NCI-H510A (cell line): ENCODE results near the gene NR3C1.

Experiments used
- DNase-seq: peaks from one replicate; lab custom pipeline; 2025; lab: John Stamatoyannopoulos, UW

NR3C1 gene

DNA sequence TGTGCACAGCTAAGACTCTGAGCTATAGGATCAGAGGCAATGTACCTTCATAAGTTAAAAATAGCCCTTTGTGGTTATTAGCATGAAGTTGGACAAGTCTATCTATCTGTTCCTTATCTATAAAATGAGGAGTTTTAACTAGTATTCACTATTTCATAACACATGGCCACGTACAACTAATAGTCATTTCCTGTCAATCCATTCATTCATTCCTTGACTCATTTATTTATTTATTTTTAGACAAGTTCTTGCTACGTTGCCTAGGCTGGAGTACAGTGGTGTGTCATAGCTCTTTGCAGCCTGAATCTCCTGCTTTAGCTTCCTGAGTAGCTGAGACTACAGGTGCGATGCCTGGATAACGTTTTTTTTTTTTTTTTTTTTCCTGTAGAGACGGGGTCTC is 92.1 kb downstream of the NR3C1 start:
- no peak for DNase-seq

DNA sequence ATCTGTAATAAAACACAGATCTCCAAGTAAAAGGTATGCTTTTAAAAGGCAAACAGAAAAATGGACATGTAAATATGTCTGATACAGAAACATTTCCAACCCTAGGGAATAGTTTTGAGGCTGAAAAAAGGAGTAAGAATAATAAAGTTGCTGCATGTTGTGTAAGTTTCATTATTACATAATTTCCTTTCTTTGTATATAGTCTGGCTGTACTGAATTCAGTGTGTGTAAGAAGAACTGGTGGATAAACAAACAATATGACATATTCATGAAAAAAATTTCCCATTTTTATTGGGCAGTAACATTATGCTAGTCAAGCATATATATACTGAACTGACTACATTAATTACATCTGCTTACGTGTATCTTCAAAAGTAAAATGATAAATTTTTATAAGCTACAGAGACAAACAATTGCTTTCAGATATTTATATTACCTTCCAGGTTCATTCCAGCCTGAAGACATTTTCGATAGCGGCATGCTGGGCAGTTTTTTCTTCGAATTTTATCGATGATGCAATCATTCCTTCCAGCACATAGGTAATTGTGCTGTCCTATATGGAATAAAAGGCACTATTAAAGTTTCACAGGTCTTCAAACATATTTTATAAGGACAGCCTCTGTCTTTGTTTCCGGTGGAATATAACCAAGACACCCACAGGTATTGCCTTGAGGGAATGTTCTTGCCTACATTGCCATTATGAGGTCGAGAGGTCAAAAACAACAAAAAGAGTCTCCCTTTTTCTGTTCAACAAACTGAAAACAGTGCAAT is 93.6 kb downstream of the NR3C1 start:
- no peak for DNase-seq

DNA sequence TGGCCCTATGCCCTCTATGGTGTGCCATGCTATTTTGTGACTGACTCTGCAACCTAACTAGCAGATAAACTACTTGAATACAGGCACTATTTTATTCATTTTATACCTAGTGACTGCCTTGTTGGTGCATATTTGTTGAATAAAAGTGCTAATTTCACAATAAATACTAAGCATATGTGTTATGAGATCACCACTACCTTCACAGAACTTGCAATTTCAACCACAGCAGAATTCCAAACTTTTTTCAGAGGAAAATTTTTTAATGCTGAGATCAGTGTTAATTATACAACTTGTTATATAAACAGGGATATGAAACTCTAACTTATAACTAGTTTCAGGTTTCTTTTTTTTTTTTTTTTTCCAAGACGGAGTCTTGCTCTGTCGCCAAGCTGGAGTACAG is 94.8 kb downstream of the NR3C1 start:
- no peak for DNase-seq

DNA sequence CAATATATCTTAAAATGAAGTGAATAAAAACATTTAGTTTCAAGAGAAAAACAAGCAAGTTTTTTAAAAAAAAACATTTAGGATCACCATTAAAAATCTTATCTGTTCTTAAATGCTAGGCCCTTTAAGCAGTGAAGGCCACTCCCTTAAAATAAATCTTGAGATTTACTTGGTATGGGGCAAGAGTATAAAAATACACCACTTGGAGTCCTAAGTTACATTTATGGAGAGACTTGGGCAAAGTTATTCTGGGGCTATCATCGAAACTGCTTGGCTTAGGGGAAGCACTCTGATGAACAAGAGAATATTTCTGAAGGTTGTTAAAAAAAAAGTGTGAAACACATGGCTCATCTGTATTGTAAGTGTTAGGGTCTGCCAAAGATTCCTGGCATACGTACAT is 97.4 kb downstream of the NR3C1 start:
- DNase-seq, result no peak

DNA sequence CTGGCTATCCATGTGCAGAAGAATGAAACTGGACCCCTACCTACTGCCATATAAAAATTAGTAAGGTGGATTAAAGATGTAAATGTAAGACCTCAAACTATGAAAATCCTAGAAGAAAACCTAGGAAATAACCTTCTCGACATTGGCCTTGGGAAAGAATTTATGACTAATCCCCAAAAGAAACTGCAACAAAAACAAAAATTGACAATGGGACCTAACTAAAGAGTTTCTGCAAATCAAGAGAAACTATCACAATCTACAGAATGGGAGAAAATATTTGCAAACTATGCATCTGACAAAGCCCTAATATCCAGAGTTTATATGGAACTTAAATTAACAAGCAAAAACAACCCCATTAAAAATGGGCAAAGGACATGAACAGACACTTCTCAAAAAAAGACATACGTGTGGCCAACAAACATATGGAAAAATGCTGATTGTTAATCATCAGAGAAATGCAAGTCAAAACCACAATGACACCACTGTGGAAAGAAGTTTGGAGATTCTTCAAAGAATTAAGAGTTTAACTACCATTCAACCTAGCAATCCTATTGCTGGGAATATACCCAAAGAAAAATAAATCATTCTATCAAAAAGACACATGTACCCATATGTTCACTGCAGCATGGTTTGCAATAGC is 98.5 kb downstream of the NR3C1 start:
- DNase-seq, result no peak

DNA sequence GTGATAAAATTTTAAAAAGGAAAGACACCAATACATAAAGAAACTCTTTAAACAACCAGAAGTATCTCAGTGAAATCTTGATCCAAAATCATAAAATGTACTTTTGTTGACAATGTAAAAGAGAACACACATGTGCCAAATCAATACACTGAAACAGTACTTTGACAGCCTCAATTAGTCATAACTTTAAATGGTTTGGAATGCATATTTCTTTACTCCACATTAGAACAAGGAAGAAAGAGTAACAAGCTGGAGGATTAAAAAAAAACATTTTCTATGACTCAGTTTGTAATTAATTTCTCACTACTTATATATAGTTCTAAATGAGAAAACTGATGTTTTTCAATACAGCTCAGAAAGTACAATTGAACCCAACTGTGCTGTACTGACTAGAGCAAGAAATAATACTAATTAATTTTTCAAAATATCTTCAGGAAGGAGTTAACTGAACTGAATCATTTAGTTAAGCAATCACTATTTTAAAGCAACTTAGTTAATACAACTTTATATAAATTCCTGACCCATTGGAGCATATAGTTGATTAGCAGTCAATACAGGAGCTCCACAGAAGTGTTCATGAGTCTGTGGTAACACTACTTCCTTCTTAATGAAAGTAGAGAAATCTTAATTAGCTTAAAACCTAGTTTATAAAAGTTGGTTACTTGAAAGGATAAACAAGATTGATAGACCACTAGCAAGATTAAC is 101.0 kb downstream of the NR3C1 start:
- no peak for DNase-seq

DNA sequence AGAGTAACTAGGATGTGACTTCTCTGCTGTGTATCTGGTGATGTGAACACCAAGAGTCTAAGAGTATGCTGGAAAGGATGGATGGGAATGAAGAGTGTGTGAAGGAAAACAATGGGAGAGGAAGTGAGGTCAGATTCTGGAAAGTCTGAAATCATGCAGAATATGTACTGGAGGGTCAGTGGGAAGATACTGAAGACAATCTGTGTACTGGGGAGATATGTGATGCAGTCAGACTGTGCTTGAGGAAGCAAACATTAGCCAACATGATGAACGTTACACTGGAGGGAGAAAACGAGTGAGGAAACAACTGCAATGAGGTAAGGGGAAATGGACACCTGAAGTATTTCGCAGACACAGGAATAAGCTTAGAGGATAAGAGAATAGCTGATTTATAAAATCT is 105.7 kb downstream of the NR3C1 start:
- no peak for DNase-seq

DNA sequence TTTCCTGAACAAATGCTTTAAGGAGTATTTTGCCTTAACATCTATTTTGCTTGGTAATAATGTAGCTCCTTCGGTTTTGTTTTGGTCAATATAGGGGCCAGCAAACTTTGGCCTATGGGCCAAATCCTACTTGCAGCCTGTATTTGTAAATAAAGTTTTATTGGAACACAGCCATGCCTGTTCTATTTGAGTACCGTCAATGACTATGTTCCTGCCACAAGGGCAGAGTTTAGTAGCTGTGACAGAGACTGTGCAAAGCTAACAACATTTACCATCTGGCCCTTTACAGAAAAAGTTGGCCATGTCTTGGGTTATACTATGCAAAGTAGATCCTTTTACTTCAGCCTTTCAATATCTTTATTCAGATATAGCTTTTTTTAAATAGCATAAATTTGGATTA is 113.4 kb downstream of the NR3C1 start:
- DNase-seq, result no peak

DNA sequence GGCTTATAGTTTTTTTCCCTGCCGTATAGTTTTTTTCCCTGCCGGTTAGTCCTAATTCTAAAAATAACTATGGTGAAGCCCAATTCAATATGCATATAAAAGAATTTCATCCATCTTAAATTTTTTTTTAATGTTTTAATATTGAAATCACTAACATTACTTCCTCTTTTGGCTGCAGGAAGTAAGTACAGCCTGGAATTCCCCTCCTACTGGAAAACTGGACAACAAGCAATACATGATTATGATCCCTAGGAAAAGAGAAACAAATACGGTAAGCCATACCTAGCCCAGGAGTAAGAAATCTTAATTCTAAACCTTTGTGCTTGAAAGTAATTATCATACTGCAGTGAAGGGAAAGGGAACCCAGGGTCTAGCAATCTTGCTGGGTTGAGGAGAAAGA is 119.0 kb downstream of the NR3C1 start:
- no peak for DNase-seq

DNA sequence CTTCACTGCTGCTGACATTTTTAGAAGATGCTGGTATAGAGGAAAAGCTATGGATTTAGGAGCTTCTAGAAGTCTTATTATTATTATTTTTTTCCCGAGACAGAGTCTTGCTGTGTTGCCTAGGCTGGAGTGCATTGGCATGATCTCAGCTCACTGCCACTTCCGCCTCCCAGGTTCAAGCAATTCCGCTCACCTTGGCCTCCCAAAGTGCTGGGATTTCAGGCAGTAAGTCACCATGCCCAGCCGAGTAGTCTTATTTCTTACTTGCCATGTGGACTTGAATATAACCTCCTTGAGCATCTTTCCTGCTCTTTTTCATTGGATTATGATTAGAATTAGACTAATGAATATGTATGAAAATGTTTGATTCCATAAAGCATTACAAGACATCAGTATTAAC is 119.5 kb downstream of the NR3C1 start:
- no peak for DNase-seq

DNA sequence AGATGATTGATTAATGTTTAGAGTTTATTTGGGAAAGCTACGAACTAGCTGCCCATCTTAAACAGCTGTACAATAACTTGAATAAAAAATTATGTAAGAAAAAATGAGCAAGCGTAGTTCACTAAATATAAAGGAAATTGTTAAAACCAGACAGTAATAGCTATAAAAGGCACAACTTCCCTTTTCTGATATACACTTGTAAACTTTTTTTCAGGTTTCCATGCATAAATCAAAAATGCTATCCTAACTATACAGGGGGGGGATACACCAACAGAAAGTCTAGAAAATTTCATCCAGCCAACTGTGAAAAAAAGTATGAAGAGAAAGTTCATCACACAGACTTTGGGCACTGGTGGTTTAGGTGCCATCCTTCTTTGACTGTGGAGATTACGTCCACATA is 122.3 kb downstream of the NR3C1 start:
- no peak for DNase-seq

DNA sequence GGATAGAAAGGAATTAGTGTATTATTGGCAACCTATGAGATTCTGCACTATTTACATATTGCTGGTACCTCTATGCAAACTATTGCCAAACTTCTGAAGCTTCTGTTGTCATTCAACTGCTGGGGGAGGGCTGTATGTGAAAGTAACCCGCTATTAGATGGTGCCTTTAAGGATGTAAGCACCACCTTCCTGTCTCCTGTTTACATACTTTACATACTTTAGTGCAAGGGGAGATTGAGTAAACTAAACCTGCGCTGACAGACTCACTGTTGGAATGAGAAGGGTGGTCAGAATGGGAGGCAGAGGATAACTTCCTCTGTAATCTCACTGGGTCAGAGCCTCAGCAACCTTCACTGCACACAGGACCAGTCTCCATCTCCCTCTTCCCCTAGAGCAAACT is 123.8 kb downstream of the NR3C1 start:
- no peak for DNase-seq

DNA sequence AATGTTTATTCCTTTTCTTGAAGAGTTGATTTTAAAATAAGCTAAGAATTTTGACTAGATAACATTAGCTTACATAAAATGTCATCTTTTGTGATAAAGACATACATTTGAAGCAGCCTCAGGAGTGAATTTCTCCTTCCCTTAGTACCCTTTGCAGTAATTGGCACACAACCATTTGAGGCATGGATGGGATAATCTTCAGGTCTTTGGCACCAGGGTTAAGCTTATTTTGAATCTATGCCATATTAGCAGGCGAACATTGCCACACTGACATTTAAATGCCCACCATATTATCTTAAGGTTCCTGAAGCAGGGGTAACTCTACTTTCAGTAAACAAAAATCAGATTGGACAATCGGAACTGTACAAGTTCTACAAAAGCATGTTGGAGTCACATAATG is 126.0 kb downstream of the NR3C1 start:
- no peak for DNase-seq

DNA sequence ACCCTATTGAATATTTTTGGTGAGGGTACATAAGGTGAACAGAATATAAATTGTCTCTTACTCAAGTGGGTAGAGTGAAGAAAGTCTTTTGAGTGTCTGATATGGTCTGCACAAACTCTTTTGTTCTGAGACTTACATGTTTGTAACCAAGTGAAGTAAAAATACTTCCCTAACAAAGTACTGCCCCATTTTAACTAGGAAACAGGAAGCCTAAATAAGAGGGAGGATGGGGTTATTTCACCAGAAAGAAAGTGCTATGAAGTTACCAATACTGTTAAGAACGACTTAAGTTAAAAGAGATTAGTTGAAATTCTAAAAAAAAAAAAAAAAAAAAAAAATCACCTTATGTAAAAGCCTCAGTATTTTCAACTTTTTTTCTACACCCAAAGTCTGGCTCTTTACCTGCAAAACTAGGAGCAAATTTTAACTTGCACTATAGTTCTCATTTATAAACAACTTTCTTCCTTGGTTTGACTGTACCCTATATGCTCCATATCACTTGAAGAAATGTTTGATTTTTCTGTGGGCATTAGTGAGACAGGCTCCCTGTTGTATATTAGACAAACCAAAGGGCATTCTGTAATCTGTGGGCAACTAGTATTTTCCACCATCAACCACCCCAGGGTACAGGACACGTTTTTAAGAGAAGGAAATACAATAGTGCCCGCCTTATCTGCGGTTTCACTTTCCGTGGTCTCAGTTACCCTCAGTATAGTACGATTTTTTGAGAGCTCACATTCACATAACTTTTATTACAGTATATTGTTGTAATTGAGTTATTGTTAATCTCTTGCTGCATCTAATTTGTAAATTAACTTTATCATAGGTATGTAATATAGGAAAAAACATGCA is 127.7 kb downstream of the NR3C1 start:
- no peak for DNase-seq

DNA sequence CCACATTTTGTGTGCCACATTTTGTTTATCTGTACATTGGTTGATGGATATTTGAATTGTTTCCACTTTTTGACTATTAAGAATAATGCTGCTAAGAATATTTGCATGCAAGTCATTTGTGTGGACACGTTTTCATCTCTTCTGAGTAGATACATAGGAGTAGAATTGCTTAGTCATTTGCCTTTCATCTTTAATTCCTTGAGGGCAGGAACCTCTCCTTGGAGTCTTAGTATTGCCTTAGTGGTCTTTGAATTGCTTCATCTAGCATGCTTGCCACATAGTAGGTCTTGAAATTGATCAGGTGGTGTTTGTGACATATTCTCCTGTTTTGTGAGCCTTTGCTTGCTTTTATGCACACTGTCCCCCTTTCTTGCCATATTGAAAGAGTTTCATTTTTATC is 128.5 kb downstream of the NR3C1 start:
- DNase-seq, result no peak

DNA sequence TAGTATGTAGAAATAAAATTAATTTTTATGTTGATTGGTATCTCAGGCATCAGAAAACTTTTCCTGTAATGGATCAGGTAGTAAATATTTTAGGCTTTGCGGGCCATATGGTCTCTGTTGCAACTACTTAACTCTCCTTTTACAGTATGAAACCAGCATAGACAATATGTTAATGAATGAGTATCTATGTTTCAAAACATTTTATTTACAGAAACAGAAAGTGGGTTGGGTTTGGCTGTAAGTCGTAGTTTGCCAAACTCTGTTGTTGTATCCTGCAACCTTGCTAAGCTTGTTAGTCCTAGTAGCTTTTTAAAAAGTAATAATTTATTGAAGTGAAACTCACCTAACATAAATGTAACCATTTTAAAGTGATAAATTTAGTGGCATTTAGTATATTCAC is 132.1 kb downstream of the NR3C1 start:
- no peak for DNase-seq

DNA sequence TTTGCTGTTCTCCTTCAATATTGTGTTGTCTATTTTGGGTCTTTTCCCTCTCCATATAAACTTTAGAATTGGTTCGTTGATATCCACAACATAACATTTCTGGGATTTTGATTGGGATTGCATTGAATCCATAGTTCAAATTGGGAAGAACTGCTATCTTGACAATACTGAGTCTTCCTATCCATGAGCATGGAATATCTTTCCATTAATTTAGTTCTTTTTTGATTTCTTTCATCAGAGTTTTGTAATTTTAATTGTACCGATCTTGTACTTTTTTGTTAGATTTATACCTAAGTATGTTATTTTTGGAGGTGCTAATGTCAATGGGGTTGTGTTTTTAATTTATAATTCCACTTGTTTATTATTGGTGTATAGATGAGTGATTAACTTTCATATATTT is 135.1 kb downstream of the NR3C1 start:
- no peak for DNase-seq

DNA sequence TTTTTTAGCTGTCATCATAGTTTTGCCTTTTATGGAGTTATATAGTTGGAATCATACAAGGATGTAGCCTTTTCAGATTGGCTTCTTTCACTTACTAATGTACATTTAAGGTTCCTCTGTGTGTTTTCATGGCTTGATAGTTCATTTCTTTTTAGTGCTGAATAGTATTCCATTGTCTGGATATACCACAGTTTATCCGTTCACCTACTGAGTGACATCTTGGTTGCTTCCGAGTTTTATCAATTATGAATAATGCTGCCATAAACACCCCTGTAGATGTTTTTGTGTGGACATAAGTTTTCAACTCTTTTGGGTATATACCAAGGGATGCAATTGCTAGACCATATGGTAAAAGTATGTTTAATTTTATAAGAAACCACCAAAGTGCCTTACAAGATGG is 136.3 kb downstream of the NR3C1 start:
- no peak for DNase-seq

DNA sequence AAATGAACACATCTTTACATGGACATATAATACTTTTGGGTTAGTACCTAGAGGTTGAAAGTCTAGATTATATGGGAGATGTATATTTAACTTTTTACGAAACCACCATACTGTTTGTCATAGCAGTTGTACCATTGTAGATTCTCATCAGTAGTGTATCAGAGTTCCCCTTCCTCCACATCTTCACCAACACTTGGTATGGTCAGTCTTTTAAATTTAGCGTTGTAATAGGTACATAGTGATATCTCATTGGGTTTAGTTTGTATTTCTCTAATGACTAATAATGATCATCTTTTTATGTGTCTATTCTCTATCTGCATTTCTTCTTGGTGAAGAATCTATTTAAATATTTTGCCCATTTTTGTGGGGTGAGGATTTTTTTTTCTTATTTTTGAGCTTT is 137.5 kb downstream of the NR3C1 start:
- DNase-seq, result no peak

DNA sequence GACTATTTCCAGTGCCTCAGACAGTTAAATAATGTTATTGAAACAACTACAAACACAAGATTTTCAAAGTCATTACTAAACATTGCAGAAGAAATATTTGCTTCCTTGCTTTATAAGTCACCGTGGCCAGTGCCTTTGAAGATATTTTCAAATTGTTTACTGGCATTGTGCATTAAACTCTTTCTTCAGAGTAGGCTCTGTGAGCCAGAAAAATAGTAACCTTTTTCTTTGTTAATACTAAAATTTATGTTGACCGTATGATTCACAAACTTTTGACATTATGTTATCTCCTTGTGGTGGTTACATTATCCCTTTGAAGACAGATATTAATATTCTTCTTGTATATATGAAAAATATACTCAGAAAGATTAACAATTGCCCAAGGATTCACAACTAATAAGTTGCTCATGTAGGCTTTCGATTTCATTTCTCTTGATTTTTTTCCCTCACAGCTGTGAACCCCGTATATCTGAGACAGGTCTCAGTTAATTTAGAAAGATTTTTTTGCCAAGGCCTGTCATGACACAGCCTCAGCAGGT is 140.1 kb downstream of the NR3C1 start:
- DNase-seq, result no peak

DNA sequence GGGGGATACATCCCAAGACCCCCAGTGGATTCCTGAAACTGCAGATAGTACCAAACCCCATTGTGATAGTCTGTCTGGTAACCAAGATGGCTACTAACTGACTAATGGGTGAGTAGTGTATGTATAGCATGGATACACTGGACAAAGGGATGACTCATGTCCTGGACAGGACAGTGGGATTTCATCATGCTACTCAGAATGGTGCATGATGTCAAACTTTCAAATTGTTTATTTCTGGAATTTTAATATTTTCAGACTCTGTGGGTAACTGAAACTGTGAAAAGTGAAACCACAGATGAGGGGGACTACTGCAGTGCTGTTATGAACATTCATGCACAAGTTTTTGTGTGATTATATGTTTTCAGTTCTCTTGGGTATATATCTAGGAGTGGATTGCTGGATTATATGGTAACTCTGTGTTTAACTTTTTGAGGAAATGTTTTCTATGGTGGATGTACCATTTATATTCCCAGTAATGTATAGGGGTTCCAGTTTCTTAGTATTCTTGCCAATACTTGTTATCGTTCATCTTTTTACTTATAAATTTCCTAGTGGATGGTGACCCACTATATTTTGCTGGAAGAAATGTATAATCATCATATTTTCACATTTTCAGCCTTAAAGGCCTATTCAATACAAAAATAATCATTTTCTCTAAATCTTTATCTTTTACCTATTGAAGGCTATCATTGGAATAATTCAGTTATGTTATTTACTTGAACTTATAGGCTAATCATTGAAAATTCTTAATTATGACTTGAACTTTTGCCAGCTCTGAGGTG is 140.9 kb downstream of the NR3C1 start:
- no peak for DNase-seq
